ENCODE results near the gene SLC30A4.

SLC30A4 gene, protein sequence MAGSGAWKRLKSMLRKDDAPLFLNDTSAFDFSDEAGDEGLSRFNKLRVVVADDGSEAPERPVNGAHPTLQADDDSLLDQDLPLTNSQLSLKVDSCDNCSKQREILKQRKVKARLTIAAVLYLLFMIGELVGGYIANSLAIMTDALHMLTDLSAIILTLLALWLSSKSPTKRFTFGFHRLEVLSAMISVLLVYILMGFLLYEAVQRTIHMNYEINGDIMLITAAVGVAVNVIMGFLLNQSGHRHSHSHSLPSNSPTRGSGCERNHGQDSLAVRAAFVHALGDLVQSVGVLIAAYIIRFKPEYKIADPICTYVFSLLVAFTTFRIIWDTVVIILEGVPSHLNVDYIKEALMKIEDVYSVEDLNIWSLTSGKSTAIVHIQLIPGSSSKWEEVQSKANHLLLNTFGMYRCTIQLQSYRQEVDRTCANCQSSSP

DNA sequence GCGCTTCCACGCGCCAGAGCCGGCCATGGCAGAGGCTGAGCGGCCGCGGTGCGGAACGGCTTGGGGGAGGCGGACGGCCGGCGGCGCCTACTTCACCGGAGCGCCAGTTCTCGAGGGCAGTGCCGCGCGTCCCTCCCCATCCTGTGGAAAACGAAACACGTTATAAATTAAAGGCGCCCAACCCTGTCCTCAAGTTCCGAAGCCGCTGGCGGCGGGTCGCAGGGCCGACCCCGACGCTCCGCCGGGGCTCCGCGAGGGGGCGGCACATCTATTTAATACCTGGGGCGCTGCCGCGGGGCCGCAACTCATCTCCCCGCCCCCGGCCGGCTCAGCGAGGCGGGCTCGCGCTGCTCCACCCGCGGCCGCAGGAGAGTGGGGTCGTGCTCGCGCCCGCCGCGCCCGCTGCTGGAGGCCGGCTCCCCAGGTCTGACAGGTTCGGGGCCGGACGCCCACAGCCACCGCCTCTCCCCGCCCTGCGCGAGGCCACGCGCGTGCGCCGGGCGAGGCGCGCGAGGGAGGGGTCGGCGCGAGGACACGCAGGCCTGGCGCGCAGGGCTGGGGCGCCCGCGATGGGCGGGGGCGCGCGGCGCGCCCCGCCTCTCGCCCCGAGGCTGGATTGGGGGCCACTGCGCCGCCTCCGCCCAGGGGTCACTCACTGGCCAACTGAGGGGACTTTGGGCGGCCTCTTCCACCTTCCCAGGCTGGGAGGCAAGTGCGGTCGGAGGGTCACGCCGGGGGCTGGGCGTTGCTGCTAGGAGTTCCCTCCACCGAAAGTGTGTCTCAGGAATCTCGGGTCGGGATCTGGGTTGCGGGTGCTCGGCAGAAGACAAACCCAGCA is at the start of gene SLC30A4:
Gene SLC30A4 (minus strand): TSS at position 428 of the 838 bp plus-strand sequence. CDS start 401 bp downstream, at position 27.
- Histone ChIP-seq H3K27ac (ENCODE audit: low read depth, low read length) (no peak within 1 kb of the TSS), H3K4me1 (ENCODE audit: control insufficient read depth, insufficient read depth, low read length) (peaks cover 4% of the 10 kb centered on the region; the same call in 1 of the 2 replicates), H3K36me3 (ENCODE audit: control insufficient read depth, insufficient read depth, low read length) (no peaks in the 10 kb centered on the region), H3K27me3 (ENCODE audit: control insufficient read depth, insufficient read depth, low read length) (peaks cover 87% of the 10 kb centered on the region), H3K9me3 (ENCODE audit: control insufficient read depth, insufficient read depth, low read depth, low read length) (no peaks in the 10 kb centered on the region), H3K4me3 (ENCODE audit: low read depth, low read length) (peak within 1 kb of the TSS; percentile 72), H3K9ac (ENCODE audit: low read length) (peak within 1 kb of the TSS; percentile 32)

DNA sequence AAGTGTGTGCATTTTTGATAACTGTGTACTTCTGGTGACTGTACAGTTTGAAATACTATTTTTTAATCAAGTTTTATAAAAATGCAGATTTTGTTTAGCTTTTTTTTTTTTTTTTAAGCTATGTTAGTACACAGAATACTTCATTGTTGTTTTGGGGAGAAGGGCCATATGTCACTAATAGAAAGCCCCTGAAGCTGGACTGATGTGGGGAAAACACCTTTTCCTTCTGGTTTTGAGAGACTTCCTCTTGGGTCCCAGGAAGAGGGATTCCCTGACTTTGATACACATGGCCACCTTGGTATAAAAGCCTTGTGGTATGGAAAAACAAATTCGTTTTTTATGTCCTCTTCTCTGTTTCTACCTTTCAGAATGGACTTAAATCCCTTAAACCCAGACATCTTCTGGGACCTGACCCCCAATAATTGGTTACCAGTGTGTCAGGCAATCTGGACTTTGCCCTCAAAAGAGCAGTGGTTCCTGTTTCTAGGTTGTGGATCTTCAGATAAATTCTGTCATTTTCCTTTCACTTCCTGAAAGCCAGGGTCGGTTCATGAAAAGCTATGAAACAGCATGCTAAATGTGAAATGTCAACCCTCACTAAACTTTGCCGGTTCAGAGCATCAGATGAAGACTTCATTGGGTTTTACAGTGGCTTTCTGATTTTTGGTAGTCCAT is 33.5 kb upstream of the SLC30A4 start:
- Histone ChIP-seq H3K27ac (ENCODE audit: low read depth, low read length) (no peak overlapping the region), H3K4me1 (ENCODE audit: control insufficient read depth, insufficient read depth, low read length) (no peaks in the 10 kb centered on the region), H3K9ac (ENCODE audit: low read length) (no peak overlapping the region), H3K36me3 (ENCODE audit: control insufficient read depth, insufficient read depth, low read length) (no peaks in the 10 kb centered on the region), H3K9me3 (ENCODE audit: control insufficient read depth, insufficient read depth, low read depth, low read length) (no peaks in the 10 kb centered on the region), H3K27me3 (ENCODE audit: control insufficient read depth, insufficient read depth, low read length) (peaks cover 28% of the 10 kb centered on the region), H3K4me3 (ENCODE audit: low read depth, low read length) (no peak overlapping the region)

DNA sequence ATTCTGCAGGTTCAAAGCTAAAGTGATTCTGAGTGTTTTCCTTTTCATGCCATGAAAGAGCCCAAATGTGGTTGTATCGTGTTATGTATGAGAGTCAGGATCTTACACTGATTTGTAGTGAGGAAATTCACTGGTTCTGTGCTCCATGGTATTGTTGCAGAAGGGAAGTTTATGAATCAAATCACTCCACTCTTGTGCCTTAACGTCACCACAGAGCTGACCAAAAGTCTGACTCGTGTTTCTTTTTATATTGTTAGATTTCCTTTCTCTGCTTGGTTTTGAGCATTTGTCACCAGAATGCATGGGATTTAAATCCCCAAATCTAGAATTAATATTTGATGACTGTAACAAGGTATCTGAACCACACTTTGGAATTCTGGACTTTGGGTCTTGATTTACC is 29.1 kb upstream of the SLC30A4 start:
- Histone ChIP-seq H3K27ac (ENCODE audit: low read depth, low read length) (no peak overlapping the region), H3K9ac (ENCODE audit: low read length) (no peak overlapping the region), H3K27me3 (ENCODE audit: control insufficient read depth, insufficient read depth, low read length) (peaks cover 14% of the 10 kb centered on the region), H3K9me3 (ENCODE audit: control insufficient read depth, insufficient read depth, low read depth, low read length) (no peaks in the 10 kb centered on the region), H3K4me1 (ENCODE audit: control insufficient read depth, insufficient read depth, low read length) (no peaks in the 10 kb centered on the region), H3K36me3 (ENCODE audit: control insufficient read depth, insufficient read depth, low read length) (no peaks in the 10 kb centered on the region), H3K4me3 (ENCODE audit: low read depth, low read length) (no peak overlapping the region)

DNA sequence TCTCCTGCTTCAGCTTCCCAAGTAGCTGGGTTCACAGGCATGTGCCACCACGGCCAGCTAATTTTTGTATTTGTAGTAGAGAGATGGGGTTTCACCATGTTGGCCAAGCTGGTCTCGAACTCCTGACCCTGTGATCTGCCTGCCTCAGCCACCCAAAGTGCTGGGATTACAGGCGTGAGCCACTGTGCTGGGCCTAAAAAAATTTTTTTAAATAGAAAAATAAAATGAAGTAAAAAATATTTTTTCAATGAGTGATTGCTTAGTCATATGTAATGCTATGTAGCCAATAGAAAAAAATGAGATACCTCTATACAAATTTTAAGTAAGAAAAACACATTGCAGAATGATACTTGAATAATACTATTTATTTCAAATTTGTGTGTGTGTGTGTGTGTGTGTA is 27.9 kb upstream of the SLC30A4 start:
- no peak overlapping the region for H3K27ac ChIP-seq (ENCODE audit: low read depth, low read length)

DNA sequence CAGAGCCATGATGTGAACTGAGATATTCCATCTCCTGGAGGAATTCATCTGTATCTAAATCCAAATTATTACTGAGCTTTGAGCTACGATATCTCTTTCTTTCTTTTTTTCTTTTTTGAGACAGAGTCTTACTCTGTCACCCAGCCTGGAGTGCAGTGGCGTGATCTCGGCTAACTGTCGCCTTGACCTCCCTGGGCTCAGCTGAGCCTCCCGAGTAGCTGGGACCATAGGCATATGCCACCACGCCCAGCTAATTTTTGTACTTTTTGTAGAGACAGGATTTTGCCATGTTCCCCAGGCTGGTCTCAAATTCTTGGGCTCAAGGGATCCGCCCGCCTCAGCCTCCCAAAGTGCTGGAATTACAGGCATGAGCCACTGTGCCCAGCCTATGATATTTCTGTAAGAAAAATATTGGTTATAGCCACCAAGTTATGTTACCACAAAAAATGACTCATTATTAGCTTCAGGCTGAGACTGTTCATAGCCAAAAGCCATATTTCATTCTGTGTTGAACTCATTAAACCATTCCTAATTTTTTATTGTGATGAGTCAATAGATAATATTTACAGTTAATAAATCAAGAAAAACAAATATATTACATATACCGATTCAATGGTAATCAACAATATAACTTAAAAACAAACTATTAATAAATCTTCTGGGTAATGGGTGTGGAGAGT is 27.1 kb upstream of the SLC30A4 start:
- Histone ChIP-seq H3K4me3 (ENCODE audit: low read depth, low read length) (no peak overlapping the region), H3K4me1 (ENCODE audit: control insufficient read depth, insufficient read depth, low read length) (no peaks in the 10 kb centered on the region), H3K27ac (ENCODE audit: low read depth, low read length) (no peak overlapping the region), H3K27me3 (ENCODE audit: control insufficient read depth, insufficient read depth, low read length) (peaks cover 3% of the 10 kb centered on the region), H3K36me3 (ENCODE audit: control insufficient read depth, insufficient read depth, low read length) (no peaks in the 10 kb centered on the region), H3K9me3 (ENCODE audit: control insufficient read depth, insufficient read depth, low read depth, low read length) (no peaks in the 10 kb centered on the region), H3K9ac (ENCODE audit: low read length) (no peak overlapping the region)

More for the DNA sequence above, 27.9 kb upstream of the SLC30A4 start:
- Histone ChIP-seq H3K27me3 (ENCODE audit: control insufficient read depth, insufficient read depth, low read length) (peaks cover 5% of the 10 kb centered on the region), H3K4me1 (ENCODE audit: control insufficient read depth, insufficient read depth, low read length) (no peaks in the 10 kb centered on the region), H3K9ac (ENCODE audit: low read length) (no peak overlapping the region), H3K4me3 (ENCODE audit: low read depth, low read length) (no peak overlapping the region), H3K36me3 (ENCODE audit: control insufficient read depth, insufficient read depth, low read length) (no peaks in the 10 kb centered on the region), H3K9me3 (ENCODE audit: control insufficient read depth, insufficient read depth, low read depth, low read length) (no peaks in the 10 kb centered on the region)

DNA sequence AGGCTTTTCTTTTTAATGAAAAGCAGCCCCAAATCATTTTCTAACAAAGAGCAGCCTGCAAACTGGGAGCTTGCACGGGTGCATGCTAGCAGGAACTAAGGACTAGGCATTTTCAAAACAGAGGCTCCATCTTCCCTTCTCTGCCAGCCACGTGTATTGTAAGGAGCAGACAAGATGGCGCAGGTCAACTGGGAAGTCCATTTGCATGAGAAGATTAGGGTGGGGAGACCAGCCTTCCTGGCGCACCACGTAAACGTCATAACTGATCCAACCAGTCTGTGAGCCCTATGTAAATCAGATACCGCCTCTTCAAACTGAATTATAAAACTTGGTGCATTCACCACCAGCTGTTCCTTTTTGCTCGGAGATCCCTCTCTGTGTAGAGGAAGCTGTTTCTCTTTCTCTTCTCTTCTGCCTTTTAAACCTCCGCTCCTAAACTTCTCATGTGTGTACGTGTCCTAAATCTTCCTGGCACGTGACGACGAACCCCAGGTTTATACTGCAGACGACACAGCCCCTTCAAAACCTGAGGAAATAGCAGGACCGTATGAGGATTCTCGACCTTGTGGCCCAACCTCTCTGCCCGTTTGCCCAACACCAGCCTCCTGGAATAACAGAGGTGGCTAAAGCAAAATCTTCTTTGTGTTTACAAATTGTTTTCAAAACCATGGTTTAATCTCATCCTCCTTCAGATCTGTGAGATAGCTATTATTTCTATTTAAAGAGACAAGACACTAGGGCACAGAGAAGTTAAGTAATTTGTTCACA is 26.4 kb upstream of the SLC30A4 start:
- Histone ChIP-seq H3K27me3 (ENCODE audit: control insufficient read depth, insufficient read depth, low read length) (peaks cover 3% of the 10 kb centered on the region), H3K4me3 (ENCODE audit: low read depth, low read length) (no peak overlapping the region), H3K9ac (ENCODE audit: low read length) (no peak overlapping the region), H3K4me1 (ENCODE audit: control insufficient read depth, insufficient read depth, low read length) (no peaks in the 10 kb centered on the region), H3K36me3 (ENCODE audit: control insufficient read depth, insufficient read depth, low read length) (no peaks in the 10 kb centered on the region), H3K9me3 (ENCODE audit: control insufficient read depth, insufficient read depth, low read depth, low read length) (no peaks in the 10 kb centered on the region), H3K27ac (ENCODE audit: low read depth, low read length) (no peak overlapping the region)

DNA sequence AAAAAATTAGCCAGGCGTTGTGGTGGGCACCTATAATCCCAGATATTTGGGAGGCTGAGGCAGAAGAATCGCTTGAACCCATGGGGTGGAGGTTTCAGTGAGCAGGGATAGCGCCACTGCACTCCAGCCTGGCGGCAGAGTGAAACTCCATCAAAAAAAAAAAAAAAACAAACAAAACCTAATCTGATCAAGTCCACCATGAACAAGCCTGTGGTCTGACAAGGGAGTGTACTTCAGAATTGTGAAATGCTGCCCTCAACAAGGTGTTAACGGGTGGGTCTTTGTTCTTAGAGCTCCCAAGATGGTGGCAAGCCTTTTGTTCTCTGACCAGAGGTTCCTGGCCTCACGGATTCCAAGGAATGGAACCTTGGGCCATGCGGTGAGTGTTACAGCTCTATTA is 24.2 kb upstream of the SLC30A4 start:
- no peak overlapping the region for H3K27ac ChIP-seq (ENCODE audit: low read depth, low read length)
- no peaks in the 10 kb centered on the region for H3K36me3 ChIP-seq (ENCODE audit: control insufficient read depth, insufficient read depth, low read length)
- H3K4me3 ChIP-seq (ENCODE audit: low read depth, low read length), result no peak overlapping the region
- H3K27me3 ChIP-seq (ENCODE audit: control insufficient read depth, insufficient read depth, low read length), result peaks cover 3% of the 10 kb centered on the region; the same call in 1 of the 2 replicates
- H3K9me3 ChIP-seq (ENCODE audit: control insufficient read depth, insufficient read depth, low read depth, low read length), result no peaks in the 10 kb centered on the region
- H3K4me1 ChIP-seq (ENCODE audit: control insufficient read depth, insufficient read depth, low read length), result no peaks in the 10 kb centered on the region
- no peak overlapping the region for H3K9ac ChIP-seq (ENCODE audit: low read length)

DNA sequence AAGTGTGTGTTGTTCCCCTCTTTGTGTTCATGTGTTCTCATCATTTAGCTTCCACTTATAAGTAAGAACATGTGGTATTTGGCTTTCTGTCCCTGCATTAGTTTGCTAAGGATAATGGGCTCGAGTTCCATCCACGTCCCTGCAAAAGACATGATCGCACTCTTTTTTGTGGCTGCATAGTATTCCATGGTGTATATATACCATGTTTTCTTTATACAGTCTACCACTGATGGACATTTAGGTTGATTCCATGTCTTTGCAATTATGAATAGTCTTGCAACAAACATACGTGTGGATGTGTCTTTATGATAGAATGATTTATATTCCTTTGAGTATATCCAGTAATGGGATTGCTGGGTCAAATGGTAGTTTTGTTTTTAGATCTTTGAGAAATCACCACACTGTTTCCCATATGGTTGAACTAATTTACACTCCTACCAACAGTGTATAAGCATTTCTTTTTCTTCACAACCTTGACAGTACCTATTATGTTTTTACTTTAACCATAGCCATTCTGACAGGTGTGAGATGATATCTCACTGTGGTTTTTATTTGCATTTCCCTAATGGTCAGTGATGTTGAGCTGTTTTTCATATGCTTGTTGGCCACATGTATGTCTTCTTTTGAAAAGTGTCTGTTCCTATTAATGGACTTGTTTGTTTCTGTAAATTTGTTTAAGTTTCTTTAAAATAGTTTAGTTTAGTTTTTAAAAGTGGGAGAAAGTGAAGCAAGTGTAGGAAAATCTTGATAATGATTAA is 21.9 kb upstream of the SLC30A4 start:
- Histone ChIP-seq H3K27ac (ENCODE audit: low read depth, low read length) (no peak overlapping the region), H3K4me3 (ENCODE audit: low read depth, low read length) (no peak overlapping the region), H3K4me1 (ENCODE audit: control insufficient read depth, insufficient read depth, low read length) (no peaks in the 10 kb centered on the region), H3K36me3 (ENCODE audit: control insufficient read depth, insufficient read depth, low read length) (no peaks in the 10 kb centered on the region), H3K27me3 (ENCODE audit: control insufficient read depth, insufficient read depth, low read length) (peaks cover 3% of the 10 kb centered on the region; the same call in 1 of the 2 replicates), H3K9ac (ENCODE audit: low read length) (no peak overlapping the region), H3K9me3 (ENCODE audit: control insufficient read depth, insufficient read depth, low read depth, low read length) (no peaks in the 10 kb centered on the region)

DNA sequence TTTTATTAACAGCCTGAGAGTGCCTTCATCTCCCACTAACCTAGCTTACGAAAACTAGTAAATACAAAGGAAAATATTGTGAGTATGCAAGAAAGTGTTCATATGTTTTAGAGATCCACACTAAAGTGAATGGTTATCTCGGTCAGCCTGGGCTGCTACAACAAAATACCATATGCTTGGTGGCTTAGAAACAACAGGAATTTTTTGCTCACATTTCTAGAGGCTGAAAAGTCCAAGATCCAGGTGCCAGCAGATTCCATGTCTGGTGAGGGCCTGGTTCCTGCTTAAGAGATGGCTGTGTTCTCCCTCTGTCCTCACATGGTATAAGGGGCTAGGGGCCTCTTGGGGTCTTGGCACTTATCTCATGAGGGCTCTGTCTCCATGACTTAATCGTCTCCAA is 20.5 kb upstream of the SLC30A4 start:
- no peak overlapping the region for H3K9ac ChIP-seq (ENCODE audit: low read length)
- H3K36me3 ChIP-seq (ENCODE audit: control insufficient read depth, insufficient read depth, low read length), result no peaks in the 10 kb centered on the region
- H3K27me3 ChIP-seq (ENCODE audit: control insufficient read depth, insufficient read depth, low read length), result no peaks in the 10 kb centered on the region
- H3K27ac ChIP-seq (ENCODE audit: low read depth, low read length), result no peak overlapping the region
- no peaks in the 10 kb centered on the region for H3K4me1 ChIP-seq (ENCODE audit: control insufficient read depth, insufficient read depth, low read length)
- H3K9me3 ChIP-seq (ENCODE audit: control insufficient read depth, insufficient read depth, low read depth, low read length), result no peaks in the 10 kb centered on the region
- no peak overlapping the region for H3K4me3 ChIP-seq (ENCODE audit: low read depth, low read length)
